Activated T-cell treated with anti-CD3 and anti-CD28 coated beads, Interleukin-2, amount 50 U/mL, for 4 hours (primary cell): ENCODE measurements around the gene DAPK3. TPM values are rescaled to one million over a fixed set of nuclear protein-coding genes. Genes with fewer than 3 reads are reported as not detected.

Source experiments
- ATAC-seq, 2 donors: fragments of 200-7000 bp; cut with Tn5 transposase; one replicate each; pipeline ENCODE4 v1.10.0; 2021
- DNase-seq: peaks from one replicate; pipeline ENCODE4 v3.0.0-alpha.2; 2020
- H3K27me3 Mint-ChIP-seq: one replicate; pipeline ENCODE4 v1.8.0; 2021; ENCODE audit warnings: low read depth, mixed read lengths
- H3K36me3 Mint-ChIP-seq: one replicate; pipeline ENCODE4 v1.8.0; 2022; ENCODE audit warnings: mixed read lengths; ENCODE audit not compliant: insufficient read depth
- H3K4me1 Mint-ChIP-seq: one replicate; pipeline ENCODE4 v1.8.0; 2021; ENCODE audit warnings: low read depth, mixed read lengths
- H3K4me3 Mint-ChIP-seq: one replicate; pipeline ENCODE4 v1.8.0; 2021; ENCODE audit warnings: mild to moderate bottlenecking, moderate library complexity, mixed read lengths
- H3K9me3 Mint-ChIP-seq: one replicate; pipeline ENCODE4 v1.8.0; 2021; ENCODE audit warnings: mixed read lengths
- total RNA-seq, 3 donors: library from RNA; stranded (reverse); gene quantifications; one replicate each; pipeline ENCODE4 v1.2.1, GENCODE V29; 2021

DAPK3 gene
- total RNA-seq, 3 donors from 2014 or later = 41.6 to 44.3 (median 42.6) TPM

DNA sequence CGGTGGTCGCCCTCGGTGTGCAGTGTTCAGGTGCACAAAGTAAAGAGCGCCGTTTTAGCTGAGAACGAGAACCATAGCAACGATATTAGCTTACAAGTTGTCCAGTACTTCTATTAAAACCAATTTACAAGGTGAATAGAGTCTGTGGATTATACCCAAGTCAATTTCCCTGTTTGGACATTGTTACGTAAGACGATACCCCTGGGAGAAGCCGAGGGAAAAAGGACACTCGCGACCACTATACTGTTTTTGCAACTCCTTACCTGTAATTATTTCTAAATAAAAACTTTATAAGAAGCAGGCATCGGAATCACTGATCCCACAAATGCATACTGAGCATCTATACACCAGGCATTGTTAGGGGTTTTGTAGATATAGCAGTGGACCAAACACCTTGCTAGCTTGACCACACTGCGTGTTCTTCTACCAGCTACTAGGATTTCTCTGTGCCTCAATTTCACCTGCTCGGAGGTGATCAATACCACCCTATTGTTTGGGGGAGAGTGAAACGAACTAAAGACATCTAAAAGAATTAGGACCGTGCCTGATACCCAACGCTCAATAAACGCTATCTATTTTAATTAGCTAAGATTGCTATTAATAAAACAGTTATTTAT lies 14.9 kb upstream of the DAPK3 start:
- peak overlapping the region; percentile 98 for H3K4me3 Mint-ChIP-seq
- peaks cover 33% of the 10 kb centered on the region for H3K36me3 Mint-ChIP-seq
- ATAC-seq (no peak), DNase-seq (no peak)
- no peaks in the 10 kb centered on the region for H3K27me3 Mint-ChIP-seq
- H3K4me1 Mint-ChIP-seq = peaks cover 49% of the 10 kb centered on the region
- H3K9me3 Mint-ChIP-seq = no peaks in the 10 kb centered on the region

DNA sequence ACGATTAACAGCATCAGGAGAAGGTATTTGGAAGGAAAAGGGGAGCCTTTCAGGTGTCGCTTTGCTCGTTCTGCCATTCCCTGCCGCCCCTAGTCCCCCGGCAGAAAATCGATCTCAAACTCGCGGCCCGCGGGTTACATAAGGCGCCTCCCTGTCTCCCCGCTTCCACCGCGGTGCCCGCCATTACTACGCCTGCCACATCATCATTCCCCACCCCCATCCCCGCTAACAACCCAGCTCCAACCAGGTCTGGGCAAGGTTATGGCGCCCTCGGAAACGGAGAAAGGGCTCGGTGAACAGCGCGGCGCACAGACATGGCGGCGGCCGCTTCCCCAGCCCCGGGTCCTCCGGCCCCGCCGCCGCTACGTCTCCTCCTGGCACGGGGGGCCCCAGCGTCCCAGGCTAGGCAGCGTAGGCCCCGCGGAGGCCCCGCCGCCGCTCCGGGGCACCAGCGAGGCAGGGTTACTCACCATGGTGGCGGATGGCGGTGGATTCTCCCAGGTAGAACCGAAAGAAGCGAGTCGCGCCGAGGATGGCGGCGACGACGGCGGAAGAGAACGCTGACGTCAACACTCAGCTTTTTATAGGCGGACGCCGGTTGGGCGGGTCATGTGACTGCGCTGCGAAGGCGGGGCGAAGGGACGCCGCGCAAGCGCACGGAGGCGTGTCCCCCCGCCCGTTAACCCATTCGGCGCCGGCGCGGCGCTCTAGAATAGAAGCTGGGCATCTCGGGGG lies 14.2 kb upstream of the DAPK3 start, which contains the start of gene EEF2:
Gene EEF2 (minus strand): TSS at position 556 of the 735 bp plus-strand sequence. CDS start 83 bp downstream, at position 473.
- H3K27me3 Mint-ChIP-seq = no peaks in the 10 kb centered on the region
- peaks cover 33% of the 10 kb centered on the region for H3K36me3 Mint-ChIP-seq
- H3K4me1 Mint-ChIP-seq = peaks cover 46% of the 10 kb centered on the region
- peak within 1 kb of the TSS; percentile 98 for H3K4me3 Mint-ChIP-seq
- DNase-seq = peak; percentile 93
- H3K9me3 Mint-ChIP-seq = no peaks in the 10 kb centered on the region
- peak; percentile 39 to 53 for ATAC-seq

DNA sequence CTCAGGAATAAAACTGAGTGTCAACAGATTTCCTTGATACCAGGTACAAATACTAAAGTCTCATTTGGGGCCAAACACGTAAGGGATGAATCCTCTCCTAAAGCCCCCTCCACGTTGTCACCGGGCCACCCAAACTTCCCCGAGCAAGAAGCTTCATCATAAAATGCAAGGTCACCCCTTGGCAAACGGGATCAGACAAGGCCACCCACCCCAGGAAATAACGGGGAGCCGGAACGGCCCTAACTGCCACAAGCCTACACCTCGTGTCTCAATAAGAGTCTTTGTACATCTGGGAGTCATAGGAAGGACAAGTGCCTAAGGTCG lies 13.6 kb upstream of the DAPK3 start:
- peak overlapping the region; percentile 98 for H3K4me3 Mint-ChIP-seq
- no peaks in the 10 kb centered on the region for H3K27me3 Mint-ChIP-seq
- no peaks in the 10 kb centered on the region for H3K9me3 Mint-ChIP-seq
- DNase-seq (no peak), ATAC-seq (no peak)
- peaks cover 36% of the 10 kb centered on the region for H3K36me3 Mint-ChIP-seq
- peaks cover 47% of the 10 kb centered on the region for H3K4me1 Mint-ChIP-seq

DNA sequence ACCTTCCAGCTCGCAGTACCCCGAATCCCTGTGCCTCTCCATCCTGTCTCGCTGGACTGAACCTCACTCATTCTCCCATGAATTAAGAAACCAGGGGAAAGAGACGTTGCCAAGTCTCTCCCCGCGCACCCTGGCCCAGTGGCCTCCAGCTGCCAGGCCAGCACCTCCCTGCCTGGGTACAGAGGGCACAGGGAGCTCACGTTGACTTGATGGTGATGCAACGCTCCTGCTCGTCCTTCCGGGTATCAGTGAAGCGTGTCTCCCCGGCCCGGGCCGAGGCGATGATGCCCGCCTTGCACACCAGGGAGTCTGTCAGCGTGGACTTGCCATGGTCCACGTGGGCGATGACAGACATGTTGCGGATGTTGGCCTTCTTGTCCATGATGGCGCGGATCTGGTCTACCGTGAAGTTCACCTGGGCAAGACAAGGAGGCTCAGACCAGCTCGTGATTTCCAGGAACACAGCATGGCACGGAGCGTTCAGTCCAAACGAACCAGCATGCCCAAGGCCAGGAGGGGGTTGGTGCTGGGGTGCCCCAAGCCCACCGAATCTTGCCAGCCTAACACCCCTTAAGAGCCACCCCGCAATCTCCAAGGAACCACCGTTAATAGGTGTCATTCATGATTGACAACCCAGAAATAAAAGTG lies 13.2 kb upstream of the DAPK3 start:
- Mint-ChIP-seq H3K36me3 (peaks cover 40% of the 10 kb centered on the region), H3K9me3 (no peaks in the 10 kb centered on the region), H3K4me1 (peaks cover 52% of the 10 kb centered on the region)

DNA sequence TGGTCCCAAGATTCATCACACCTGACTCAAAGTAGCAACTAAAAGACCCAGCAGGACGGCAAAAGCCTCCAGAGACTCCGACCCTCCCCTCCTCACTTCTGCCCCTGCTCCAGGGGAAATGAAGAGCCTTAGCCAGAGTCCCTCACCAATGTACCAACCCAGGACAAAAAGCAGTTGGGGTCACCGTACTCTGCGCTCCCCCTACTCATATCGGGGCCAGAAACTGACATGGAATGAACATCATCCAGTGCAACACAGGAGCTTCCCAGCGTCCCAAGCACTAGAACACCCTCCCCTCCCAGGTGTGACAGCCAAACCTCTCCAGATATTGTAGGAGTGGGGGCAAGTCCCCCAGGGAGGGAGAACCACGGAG lies 12.6 kb upstream of the DAPK3 start:
- Mint-ChIP-seq H3K36me3 (peaks cover 43% of the 10 kb centered on the region), H3K27me3 (no peaks in the 10 kb centered on the region), H3K4me1 (peaks cover 53% of the 10 kb centered on the region), H3K9me3 (no peaks in the 10 kb centered on the region), H3K4me3 (peak overlapping the region; percentile 98)
- no peak for DNase-seq
- no peak for ATAC-seq

More for the DNA sequence above, 13.2 kb upstream of the DAPK3 start:
- H3K27me3 Mint-ChIP-seq = no peaks in the 10 kb centered on the region
- DNase-seq (no peak), ATAC-seq (no peak)
- H3K4me3 Mint-ChIP-seq = peak overlapping the region; percentile 98

DNA sequence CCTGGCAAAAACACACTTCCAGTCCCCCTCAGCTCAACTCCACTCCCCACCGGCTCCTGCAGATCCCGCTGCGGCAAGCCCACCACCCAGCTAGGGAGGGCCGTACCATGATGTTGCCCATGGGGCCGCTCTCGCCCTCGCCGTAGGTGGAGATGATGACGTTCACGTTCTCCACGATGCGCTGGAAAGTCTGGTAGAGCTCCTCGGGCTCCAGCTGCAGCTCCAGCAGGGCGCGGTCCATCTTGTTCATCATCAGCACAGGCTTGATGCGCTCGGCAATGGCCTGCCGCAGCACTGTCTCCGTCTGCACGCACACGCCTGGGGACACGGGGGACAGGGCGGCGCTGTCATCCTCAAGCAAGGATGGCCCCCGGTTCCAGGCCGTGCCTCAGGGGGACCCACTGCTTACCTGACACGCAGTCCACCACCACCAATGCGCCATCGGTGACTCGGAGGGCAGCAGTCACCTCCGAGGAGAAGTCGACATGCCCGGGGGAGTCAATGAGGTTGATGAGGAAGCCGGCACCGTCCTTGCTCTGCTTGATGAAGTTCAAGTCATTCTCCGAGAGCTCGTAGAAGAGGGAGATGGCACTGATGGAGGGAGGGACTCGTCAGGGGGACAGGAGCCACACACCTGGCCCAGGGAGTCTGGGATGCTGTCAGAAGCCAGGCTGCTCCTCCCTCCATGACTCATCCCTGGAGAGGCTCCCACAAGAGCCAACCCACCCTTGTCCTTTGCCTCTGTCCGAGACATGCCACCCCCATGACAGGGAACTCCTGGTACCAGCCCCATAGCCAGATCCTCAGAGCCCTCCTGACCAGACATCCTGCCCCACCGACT lies 12.0 kb upstream of the DAPK3 start:
- ATAC-seq (no peak), DNase-seq (no peak)
- H3K4me3 Mint-ChIP-seq = peak overlapping the region; percentile 98
- H3K27me3 Mint-ChIP-seq = no peaks in the 10 kb centered on the region
- peaks cover 46% of the 10 kb centered on the region for H3K36me3 Mint-ChIP-seq
- H3K4me1 Mint-ChIP-seq = peaks cover 57% of the 10 kb centered on the region
- H3K9me3 Mint-ChIP-seq = no peaks in the 10 kb centered on the region

DNA sequence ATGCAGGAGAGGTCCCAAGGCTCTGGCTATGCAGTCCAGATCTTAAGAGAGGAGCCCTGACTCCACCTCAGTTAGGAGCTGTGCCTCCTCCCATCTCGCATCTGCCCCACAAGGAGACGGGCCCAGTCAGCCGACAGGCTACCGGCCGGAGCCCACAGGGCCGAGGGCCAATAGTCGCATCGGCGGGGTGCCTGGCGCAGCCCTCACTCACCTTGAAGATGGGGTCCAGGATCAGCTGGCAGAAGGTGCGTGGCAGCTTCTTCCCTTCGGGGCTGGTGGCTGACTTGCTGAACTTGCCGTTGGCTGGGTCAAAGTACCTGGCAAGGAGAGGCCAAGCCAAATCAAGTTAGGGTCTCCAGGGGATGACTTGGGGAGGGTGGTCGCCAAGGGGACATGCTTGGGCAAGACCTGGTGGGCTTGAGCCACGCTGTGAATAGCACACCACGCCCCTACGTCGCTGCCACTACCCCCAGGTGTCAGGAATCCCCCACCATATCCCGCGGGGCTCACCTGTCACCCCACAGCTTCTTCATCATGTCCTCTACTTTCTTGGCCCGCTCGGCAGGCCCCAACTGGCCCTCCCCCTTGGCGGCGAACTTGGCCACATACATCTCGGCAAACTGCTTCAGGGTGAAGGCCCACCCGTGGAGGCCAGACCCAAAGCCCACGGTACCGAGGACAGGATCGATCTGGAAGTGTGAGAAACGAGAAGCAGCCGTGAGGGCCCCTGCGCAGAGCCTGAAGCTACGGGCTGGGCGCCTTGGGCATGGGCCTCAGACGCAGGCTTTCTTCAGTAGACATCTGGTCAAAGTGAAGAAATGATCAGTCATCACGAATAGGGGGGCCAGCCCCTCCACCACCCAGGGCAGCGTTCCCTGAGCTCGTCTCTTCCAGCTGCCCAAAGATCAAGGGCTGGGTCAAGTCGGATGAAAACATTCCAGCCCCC lies 11.1 kb upstream of the DAPK3 start:
- Mint-ChIP-seq H3K27me3 (no peaks in the 10 kb centered on the region), H3K4me1 (peaks cover 52% of the 10 kb centered on the region), H3K9me3 (no peaks in the 10 kb centered on the region), H3K36me3 (peaks cover 52% of the 10 kb centered on the region), H3K4me3 (peak overlapping the region; percentile 98)
- DNase-seq (no peak), ATAC-seq (no peak)

DNA sequence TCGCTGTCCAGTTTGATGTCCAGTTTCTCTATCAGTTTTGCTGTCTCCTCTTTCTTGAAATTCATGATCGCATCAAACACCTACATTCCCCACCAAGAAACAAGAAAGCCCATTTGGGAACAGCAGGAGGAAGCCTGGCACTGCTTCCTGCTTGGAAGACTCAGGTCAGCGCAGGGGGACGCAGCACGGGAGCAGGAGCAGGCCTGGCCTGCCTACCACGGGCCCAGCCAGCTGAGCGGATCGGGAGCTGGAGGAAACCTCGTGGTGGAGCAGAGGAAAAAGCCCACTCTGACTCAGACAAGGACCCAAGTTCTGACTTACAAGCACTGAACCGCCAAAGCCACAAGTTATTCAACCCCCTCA lies 10.5 kb upstream of the DAPK3 start:
- ATAC-seq (no peak), DNase-seq (no peak)
- peaks cover 48% of the 10 kb centered on the region for H3K4me1 Mint-ChIP-seq
- no peaks in the 10 kb centered on the region for H3K9me3 Mint-ChIP-seq
- peak overlapping the region; percentile 22 for H3K4me3 Mint-ChIP-seq
- peaks cover 55% of the 10 kb centered on the region for H3K36me3 Mint-ChIP-seq
- H3K27me3 Mint-ChIP-seq = no peaks in the 10 kb centered on the region

DNA sequence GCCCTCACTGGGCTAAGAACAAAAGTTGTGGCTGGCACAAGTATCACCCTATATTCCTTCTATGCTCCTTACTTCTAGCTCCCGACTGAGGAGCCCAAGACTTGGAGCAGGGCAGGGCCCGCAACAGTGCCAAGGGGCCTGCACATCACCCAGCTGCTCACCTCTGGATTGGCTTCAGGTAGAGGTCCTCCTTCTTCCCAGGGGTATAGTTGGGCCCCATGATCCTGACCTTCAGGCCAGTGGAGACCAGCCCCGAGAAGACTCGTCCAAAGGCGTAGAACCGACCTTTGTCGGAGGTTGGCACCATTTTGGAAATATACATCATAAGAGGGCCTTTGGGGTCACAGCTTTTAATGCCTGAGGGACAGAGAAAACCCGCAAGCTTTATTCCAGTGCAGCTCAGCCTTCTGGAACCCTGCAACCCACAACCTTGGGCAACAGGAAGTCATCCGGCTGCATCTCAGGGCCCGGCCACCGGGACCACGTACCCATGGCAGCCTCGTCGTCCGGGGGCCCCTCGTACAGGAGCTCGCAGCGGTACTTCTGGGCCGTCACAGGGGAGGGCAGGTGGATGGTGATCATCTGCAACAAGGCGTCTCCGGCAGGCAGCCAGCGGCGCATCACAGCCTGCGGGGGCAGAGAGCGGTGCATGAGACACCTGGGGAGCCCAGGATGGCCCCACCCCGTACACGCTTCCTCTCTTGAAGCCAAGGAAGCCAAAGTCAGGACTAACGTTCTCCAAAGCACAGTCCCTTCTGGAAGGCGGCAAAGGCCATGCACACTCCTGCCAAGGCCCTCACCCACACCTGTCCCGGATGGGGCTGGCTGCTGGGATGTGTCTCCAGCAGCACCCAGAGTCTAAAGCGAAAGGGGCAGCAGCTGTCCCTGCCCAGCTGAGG lies 9.7 kb upstream of the DAPK3 start:
- Mint-ChIP-seq H3K9me3 (no peaks in the 10 kb centered on the region), H3K4me1 (peaks cover 41% of the 10 kb centered on the region), H3K36me3 (peaks cover 61% of the 10 kb centered on the region), H3K4me3 (no peak overlapping the region), H3K27me3 (no peaks in the 10 kb centered on the region)
- DNase-seq (no peak), ATAC-seq (no peak)

DNA sequence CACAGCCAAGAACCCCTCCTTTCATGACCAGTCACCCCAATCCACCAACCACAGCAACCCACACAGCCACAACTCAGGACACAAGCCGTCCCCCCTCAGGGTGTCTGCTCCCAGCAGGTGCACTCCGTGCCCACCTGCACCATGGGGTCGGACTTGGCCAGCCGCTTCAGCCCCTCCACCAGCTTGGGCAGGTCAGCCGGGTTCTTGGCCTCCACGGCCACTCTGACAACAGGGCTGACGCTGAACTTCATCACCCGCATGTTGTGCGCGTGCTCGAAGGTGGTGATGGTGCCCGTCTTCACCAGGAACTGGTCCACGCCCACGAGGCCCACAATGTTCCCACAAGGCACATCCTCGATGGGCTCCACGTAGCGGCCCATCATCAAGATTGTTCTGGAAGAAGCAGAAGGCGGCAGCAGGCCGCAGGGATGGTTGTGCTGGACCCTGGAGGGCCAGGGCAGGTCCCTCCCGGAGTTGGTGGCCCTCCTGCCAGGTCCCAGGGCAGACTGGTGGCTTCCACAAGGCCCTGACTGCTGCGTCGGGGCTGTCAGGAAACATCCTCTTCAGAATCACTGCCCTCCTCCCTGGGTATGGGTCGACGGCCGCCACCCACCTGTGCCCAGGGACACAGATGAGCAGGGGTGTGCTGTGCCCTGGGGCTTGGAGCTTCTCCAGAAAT lies 8.9 kb upstream of the DAPK3 start:
- Mint-ChIP-seq H3K4me1 (peaks cover 41% of the 10 kb centered on the region), H3K36me3 (peaks cover 60% of the 10 kb centered on the region), H3K4me3 (peak overlapping the region; percentile 53), H3K27me3 (no peaks in the 10 kb centered on the region), H3K9me3 (no peaks in the 10 kb centered on the region)
- no peak for ATAC-seq
- no peak for DNase-seq

DNA sequence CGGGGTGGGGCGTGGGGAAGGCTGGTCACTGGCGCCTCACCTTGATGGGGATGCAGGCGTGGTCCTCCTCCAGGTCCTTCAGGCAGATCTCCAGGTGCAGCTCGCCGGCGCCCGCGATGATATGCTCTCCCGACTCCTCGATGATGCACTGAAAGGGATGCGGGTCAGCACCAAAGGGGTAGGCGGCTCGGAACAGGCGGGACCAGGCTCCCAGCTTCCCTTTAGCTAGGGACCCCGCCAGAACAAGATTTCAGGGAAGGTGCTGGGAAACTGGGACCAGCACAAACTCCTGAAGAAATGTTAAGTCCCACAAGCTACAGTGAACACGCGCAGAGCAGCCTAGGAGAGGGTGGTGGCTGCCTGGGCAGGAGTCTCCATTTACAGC lies 8.4 kb upstream of the DAPK3 start:
- no peak for DNase-seq
- H3K9me3 Mint-ChIP-seq = no peaks in the 10 kb centered on the region
- H3K4me3 Mint-ChIP-seq = peak overlapping the region; percentile 53
- peaks cover 37% of the 10 kb centered on the region for H3K4me1 Mint-ChIP-seq
- H3K27me3 Mint-ChIP-seq = no peaks in the 10 kb centered on the region
- peak in 1 of 2 donors; percentile 6 for ATAC-seq
- H3K36me3 Mint-ChIP-seq = peaks cover 55% of the 10 kb centered on the region

DNA sequence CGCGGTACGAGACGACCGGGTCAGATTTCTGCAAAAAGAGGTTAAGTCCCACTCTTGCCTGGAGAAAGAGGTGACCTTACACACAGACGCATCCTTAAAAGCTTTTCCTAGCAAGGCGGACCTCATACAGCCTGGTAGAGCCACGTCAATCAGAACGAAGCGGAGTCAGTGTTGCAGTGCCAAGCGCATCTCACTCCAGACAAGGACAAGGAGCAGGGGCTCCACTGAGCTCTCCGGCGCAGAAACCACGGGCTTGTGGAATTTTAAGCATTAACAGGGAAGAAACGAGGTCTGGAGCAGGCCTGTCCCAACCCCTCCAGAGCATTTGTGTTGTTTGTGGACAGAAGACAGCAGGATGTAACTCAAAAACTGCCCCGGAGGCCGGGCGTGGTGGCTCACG lies 7.2 kb upstream of the DAPK3 start:
- Mint-ChIP-seq H3K9me3 (no peaks in the 10 kb centered on the region), H3K4me1 (peaks cover 26% of the 10 kb centered on the region), H3K27me3 (no peaks in the 10 kb centered on the region), H3K4me3 (no peak overlapping the region), H3K36me3 (peaks cover 45% of the 10 kb centered on the region)
- ATAC-seq = no peak
- DNase-seq = no peak
